Fibroblast of lung (primary cell): ENCODE data around the gene EDA.

Source experiments
- CTCF ChIP-seq, 2 donors: IDR thresholded peaks in 1 of 2; conservative IDR thresholded peaks in 1 of 2; 1 replicate in 1 of 2; 2 replicates in 1 of 2; pipeline ENCODE4 v1.5.1; 2011 to 2012; ENCODE audit warnings: low read length in 2 of 2, control low read depth in 1 of 2, inconsistent platforms in 1 of 2, low read depth in 1 of 2, mild to moderate bottlenecking in 1 of 2
- EZH2 ChIP-seq: IDR thresholded peaks from 2 replicates; pipeline ENCODE4 v1.5.1; 2012; ENCODE audit warnings: low read length, control low read depth, mild to moderate bottlenecking; ENCODE audit errors: missing control alignments

GRCh38 chrX:70054391-70054790, 438.5 kb downstream of the EDA start:
- TF ChIP-seq EZH2 (no peak), CTCF (conservative IDR thresholded peaks at IDR 0.05 in 1 of 2, IDR thresholded peaks at IDR 0.05 in 1 of 2; ENCODE audit: low read depth in 1 of 2, low read length in 2 of 2) (no peak)
